GM18507 (cell line): ENCODE data around the gene MPC2.
A peak's percentile ranks its signal among the peaks of the same experiment; 100 is the strongest.
"Not testable (repeated sequence)": the region's sequence is repeated elsewhere in the genome, so short reads cannot be mapped to it uniquely, and the experiment has no call there.

Experiments used
- DNase-seq: peaks from one replicate; pipeline ENCODE4 v3.0.0; 2011; ENCODE audit warnings: low read depth; ENCODE audit not compliant: insufficient read length; ENCODE audit errors: extremely low spot score
- FAIRE-seq: peaks from 2 replicates; lab custom pipeline; 2011; peaks lifted over from hg19 to GRCh38; lab: Jason Lieb, UNC

The MPC2 gene

GRCh38 chr1:167935216-167936067 is 1.4 kb downstream of the MPC2 start:
- FAIRE-seq (peak; percentile 38), DNase-seq (no peak)

GRCh38 chr1:167934426-167935215 is 2.3 kb downstream of the MPC2 start:
- FAIRE-seq (no peak), DNase-seq (no peak)

- DNase-seq (no peak), FAIRE-seq (no peak)
Observed at GRCh38 chr1:167933788-167934187, 3.1 kb downstream of the MPC2 start.

GRCh38 chr1:167929725-167930124 is 7.1 kb downstream of the MPC2 start:
- FAIRE-seq (no peak), DNase-seq (no peak)

DNA sequence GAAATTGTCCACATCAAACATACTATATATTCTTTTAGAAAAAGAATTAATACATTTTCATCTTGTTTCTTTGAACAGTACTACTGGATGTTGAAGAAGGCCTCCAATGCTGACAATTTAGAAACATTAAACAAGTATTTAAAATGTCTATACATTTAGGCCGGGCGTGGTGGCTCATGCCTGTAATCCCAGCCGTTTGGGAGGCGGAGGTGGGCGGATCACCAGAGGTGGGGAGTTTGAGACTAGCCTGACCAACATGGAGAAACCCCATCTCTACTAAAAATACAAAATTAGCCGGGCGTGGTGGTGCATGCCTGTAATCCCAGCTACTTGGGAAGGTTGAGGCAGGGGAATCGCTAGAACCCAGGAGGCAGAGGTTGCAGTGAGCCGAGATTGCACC is 8.0 kb downstream of the MPC2 start:
- FAIRE-seq, DNase-seq: not testable (repeated sequence)

DNA sequence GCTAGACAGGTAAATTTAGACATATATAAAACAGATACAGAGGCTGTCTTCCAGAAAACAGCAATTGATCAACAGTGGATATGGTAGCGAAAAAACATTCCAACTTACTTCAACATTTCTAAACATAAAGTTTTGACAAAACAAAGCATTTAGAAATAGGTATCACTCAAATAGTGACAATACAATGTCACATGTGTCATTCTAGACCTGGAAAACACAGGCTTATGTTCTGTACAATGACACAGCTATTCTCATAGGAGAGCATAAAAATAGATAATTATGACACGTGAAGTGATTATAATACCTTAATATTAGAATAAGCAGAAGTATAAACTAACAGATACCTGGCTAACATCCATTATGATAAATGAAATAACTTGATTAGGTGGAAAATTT is 8.4 kb downstream of the MPC2 start:
- DNase-seq (no peak), FAIRE-seq (no peak)

DNA sequence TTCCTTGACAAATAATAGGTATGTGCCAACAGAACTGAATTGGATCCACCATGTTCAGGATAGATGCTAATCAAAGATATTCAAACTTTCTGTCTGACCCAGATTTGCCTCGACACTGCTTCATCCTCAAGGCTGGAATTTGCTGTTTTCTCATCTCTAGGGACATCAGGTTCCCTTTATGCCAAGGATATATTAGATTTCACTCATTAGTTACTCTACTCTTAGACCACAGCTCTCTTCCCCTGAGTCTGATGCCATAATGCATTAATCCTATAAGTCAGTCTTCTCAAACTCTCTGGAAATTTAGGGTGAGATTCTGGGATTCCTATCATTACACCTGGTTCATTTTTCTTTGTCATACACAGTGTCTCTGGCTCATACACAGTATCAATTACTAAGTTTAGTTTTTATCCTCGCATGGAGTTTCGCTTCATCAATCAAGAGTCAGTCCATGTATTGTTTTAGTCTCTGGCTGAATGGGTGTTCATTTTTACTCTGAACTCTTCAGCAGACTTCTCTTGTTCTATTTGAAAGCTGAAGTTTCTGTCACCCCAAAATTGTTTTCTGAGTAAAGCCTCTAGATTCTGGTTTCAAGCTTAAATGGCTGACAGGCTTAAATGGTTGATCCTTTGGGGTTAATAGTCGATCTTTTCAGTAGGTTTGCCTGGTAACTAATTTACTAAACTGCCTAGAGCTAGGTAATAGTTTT is 9.7 kb downstream of the MPC2 start:
- FAIRE-seq (peak; percentile 76), DNase-seq (no peak)

GRCh38 chr1:167926486-167926997 is 10.3 kb downstream of the MPC2 start:
- DNase-seq, result no peak
- peak; percentile 5 for FAIRE-seq

DNA sequence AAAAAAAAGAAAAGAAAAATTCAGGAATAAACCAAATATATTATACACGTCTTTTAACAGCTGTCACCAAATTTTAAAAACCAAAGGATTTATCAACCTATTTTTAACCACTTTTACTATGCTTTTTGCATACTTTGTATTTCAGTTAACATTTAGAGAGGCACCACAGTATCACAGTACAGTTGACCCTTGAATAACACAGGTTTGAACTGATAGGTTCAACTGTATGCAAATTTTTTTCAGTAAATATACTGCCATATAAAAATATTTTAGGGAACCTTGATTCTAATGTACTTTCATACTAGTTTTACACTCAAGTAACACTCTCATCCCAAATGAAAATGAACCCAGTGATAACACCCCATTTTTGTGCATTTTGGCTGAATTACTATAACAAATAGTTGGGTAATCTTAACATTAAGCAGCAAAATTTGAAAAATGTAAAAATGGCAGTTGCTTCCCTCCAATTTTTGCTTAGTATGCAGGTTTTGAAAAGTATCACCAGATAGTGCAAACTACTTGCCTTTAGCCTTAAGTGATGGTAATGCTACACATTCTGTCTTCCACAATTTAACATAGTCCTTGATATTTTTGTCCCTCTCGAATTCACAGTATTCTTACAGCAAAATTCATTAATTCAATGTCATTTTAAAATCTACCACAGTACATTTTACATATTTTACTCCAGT is 12.2 kb downstream of the MPC2 start:
- FAIRE-seq, result peak; percentile 26
- DNase-seq, result no peak

DNA sequence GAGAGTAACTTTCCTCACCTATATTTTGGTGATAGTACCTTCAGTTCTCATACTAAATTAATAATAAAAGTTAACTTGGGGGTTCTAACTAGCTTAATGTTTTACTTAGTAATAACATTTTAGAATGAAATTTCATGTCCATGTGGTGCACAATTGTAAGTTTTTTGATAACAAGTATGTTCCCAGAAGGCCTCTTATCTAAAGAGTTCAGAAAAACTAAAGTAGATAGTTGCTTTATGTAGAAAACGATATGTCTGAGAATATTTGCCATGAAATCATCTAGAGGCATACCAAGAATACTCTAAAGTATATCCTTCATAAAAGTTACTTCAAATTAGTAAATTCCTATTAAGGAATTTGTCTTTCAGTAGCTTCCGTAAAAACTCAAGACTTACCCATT is 12.8 kb downstream of the MPC2 start:
- DNase-seq, result no peak
- no peak for FAIRE-seq

DNA sequence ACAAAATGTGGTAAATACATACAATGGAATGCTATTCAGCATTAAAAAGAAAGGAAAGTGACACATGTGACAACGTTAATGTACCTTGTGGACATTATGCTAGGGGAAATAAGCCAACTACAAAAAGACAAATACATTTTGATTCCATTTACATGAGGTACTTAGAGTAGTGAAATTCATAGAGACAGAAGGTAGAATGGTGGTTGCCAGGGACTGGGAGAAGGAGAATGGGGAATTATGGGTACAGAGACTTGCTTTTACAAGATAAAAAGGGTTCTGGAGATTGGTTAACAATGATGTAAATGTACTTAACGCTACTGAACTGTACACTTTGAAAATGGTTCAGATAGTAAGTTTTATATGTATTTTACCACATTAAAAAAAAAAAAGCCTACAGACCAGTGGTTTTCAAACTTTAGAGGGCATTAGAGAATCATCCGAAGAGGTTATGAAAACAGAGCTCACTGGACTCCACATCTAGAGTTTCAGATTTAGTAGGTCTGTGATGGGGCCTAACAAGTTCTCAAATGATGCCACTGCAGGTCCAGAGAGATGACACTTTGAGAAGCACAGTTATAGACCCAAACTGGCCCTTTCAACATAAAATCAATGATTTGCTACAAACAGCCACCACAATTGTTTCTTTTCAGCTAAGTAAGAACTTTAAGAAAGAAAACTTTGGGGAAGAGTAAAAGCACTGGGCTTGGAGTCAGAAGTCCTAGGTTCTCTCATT is 13.4 kb downstream of the MPC2 start:
- FAIRE-seq (peak; percentile 58), DNase-seq (no peak)

- no peak for FAIRE-seq
- DNase-seq, result no peak
Observed at GRCh38 chr1:167922611-167923074, 14.2 kb downstream of the MPC2 start.

- FAIRE-seq (peak; percentile 21), DNase-seq (no peak)
Observed at GRCh38 chr1:167922023-167922422, 14.8 kb downstream of the MPC2 start.

GRCh38 chr1:167916766-167917511 is 19.9 kb downstream of the MPC2 start:
- no peak for DNase-seq
- no peak for FAIRE-seq

DNA sequence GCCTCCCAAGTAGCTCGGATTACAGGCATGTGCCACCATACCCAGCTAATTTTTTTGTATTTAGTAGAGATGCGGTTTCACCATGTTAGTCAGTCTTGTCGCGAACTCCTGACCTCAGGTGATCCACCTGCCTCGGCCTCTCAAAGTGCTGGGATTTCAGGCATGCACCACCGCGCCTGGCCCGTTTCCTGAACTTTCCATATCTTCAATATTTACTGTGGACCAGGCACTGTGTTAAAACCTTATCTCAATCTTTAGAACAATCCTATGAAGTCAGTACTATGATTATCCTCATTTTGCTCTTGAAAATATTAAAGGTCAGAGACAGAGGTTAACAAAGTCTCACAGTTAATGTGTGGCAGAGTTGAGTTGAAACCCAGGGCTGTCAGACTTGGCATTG is 21.3 kb downstream of the MPC2 start:
- DNase-seq (no peak), FAIRE-seq (no peak)

- no peak for DNase-seq
- FAIRE-seq, result no peak
Observed at GRCh38 chr1:167913895-167914496, 22.9 kb downstream of the MPC2 start, which contains the start of gene ADCY10. TSS of gene ADCY10 (minus strand) at chr1:167914134. CDS start at chr1:167905140, 8,994 bp downstream.

DNA sequence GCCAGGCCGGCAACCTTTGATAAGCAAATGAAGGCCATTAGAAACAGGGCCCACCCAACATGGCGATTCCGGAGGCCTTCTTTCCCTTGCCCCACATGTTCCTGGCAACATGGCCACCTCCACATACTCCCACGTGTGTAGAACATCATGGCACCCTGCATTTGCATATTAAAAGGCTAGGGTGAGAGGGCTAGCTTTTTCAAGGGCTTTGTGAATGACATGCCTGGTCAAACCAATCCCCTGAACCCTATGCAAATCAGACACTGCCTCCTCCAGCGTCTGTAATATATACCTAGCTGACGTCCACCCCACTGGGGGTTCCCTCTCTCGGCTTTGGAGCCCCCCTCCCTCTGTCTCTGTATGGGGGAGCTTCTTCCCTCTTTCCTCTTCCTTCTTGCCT is 24.6 kb downstream of the MPC2 start:
- DNase-seq (no peak), FAIRE-seq (no peak)
